HG03175 (cell line): ENCODE data around the gene RAB17.
A peak's percentile ranks its signal among the peaks of the same experiment; 100 is the strongest.

Source experiments
- ATAC-seq: cut with Tn5 transposase; IDR thresholded peaks from one replicate; pipeline ENCODE4 v1.9.1; 2021; ENCODE audit warnings: mild to moderate bottlenecking, moderate library complexity; ENCODE audit not compliant: unreplicated experiment

The RAB17 gene

DNA sequence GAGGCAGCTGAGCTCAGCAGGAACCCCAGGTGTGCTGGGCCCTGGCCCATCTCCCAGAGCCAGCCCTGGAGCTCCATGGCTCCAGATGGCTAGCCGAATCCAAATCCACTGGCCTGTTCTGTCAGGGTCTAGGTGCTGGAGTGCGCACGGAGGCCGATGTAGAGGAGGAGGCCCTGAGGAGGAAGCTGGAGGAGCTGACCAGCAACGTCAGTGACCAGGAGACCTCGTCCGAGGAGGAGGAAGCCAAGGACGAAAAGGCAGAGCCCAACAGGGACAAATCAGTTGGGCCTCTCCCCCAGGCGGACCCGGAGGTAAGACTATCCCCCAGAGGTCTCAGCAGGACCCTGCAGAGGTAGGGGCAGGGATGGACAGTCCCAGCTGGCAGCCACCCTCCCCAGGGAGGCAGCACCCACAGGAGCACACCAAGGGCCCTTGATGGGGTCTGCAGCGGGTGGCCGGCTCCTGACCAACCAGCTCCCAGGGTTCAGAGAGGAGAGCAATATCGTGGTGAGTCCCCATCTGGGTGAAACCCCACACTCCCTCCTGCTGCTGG is 50.2 kb downstream of the RAB17 start:
- no peak for ATAC-seq

DNA sequence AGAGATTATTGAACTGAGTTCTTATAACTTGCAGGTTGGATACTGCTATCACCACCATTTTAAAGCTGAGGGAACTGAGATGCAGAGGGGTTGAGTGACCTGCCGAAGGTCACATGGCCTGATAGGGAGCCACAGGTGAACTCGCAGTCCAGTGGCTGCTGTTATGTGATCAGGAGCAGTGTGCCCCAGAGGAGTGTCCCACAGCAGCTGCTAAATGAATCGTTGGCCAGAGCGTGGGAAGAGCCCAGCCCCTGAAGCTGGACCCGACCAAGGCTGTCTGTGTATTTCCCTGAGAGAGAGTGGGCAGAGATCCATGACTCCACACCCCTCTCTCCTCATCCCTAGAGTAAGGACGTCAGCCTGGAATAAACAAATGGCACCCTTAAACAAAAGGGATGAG is 50.9 kb downstream of the RAB17 start:
- ATAC-seq: no peak

DNA sequence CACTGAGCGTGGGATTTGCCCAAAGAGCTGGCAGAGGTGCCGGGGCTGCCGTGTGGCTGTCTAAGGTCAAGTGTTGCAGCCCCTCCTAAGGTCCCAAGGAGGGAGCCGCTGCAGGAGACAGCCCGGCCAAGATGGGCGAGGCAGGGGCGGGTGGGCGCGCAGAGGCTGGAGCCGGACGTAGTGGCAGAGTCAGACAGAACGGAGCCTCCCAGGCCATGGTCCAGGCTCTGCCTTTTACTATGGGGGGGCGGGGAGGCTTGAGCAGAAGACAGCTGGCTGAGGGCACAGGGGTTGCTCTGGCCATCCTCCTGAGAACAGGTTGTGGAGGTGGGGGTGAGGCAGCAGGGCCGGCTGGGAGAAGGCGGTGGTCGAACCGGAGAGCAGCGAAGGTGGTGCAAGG is 51.6 kb downstream of the RAB17 start:
- ATAC-seq: no peak

DNA sequence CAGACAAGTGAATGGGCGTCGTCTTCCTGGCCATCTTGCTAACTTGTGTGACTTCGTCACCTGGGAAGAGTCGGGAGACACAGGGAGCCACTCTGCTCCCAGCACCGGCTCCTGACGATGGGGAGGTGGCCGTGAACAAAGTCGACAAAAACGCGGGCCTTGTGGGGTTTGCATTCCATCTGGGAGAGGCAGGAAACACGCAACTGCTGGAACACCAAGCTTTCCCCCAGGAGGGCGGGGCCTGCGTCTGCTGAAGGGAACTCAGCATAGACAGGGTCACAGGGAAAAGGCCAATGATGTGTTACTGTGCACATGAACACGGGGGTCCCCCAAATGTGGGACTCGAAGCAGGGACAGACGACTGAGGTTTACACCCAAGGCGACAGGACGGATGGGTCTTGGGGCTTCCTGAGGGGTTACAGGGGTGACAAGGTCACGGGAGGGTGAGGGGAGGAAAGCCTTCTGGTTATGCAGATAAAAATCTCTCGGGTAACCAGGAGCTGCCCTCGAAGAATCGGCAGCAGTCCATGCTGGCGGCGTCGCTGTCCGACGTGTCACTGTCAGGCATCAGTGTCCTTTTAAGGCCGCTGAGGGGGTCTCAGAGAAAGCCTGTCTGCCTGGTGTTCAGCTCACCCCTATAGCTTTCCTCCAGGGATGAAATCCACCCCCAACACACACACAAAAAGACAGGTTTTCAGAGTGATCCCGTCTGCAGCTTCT is 52.4 kb downstream of the RAB17 start:
- no peak for ATAC-seq

DNA sequence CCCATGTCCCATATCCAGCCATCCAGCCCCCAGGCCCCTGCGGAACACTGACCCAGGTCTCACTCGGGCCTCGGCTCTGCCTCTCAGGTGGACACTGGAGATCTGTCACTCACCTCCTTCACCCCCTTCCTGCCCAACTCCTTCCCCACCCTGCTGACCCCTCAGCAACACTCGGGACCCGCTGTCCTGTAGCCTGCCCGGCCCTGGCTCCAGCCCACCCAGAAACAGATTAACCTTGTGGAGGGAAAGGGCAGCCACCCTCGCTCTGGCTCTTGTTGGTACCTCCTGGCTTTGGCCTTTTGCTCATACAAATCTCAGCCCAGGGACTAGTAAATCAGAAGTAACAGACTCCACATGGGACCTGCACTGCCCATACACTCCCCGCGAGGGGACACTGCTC is 53.9 kb downstream of the RAB17 start:
- no peak for ATAC-seq

DNA sequence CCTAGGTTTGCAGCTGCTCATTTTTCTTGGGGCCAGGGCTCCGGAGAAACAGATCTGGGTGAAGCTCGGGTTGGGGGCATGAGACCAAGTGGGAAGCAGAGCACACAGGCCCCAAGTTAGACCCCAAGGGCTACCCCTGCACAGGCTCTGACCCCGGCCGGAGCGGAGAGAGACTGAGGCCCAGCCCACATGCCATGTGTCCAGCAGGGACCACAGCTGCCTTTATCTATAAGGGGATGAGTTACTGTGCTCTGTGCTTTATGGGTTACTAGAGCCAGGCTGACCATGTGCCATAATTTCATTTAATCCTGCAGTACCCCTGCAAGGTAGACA is 54.5 kb downstream of the RAB17 start:
- ATAC-seq: no peak

DNA sequence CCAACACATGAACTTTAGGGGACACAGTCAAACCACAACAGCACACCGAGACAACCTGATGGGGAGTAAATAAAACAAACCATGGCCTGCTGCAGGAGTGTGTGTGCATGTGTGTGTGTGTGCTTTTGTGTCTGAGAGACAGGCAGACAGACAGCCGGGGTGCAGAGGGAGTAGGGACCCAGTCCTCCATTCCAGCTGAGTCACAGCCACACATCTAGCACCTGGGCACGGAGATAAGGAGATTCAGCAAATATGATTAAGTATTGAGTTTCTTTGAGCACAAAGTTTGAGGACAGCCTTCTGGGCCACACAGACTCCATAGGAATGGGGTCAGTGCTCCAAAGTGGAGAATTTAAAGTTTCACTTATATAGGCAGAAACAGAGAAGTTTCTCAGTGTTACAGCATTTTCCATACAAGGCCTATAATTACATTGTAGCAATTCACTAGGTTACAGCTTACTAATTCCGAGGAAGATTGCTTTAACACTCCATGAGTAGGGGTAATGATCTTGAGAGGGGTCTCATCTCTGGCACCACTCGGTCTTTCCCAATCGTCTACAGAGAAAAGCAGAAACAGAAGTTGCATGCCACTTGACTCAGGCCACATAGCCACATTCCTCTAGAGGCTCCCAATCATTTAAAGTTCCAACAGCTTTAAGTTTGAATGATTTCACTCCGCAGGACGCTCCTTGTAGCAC is 55.0 kb downstream of the RAB17 start:
- ATAC-seq: no peak

DNA sequence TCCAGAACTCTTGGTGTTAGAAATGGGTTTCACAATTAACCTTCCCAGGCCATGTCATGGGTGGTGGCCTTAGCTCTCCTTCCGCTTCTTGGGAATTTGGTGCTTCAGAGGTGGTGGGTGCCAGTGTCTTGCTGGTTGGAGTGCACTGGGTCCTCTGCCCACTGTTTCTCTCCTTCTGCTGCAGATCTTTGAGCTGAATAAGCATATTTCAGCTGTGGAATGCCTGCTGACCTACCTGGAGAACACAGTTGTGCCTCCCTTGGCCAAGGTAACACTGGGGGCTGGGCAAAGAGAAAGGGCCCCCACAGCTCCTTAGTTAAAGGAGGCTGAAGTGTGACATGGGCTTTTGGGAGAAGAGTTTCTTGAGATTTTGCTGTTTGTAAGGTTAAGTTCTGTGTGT is 56.2 kb downstream of the RAB17 start:
- no peak for ATAC-seq

DNA sequence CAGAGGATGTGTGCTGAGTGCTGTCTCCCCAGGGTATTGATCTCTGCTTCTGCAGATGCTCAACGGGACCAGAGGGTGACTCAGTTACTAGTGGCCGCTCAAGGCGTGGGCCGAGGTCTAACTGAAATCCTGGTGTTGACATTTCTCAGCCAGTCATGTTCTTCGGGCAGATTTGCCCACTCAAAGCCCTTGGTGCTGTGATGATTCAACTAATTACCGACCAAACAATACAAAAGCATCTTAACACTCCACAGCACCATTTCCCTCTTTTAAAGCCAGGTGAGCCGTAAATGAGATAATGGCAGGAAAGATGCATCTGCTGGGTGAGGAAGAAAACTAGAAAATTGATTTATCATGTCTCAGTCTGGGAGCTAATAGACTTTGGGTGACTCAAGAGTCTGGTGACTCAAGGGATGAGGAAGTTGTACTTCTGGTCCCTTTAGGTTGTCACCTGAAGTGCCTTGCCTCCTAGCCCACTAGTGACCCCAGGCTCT is 56.8 kb downstream of the RAB17 start:
- ATAC-seq: no peak

DNA sequence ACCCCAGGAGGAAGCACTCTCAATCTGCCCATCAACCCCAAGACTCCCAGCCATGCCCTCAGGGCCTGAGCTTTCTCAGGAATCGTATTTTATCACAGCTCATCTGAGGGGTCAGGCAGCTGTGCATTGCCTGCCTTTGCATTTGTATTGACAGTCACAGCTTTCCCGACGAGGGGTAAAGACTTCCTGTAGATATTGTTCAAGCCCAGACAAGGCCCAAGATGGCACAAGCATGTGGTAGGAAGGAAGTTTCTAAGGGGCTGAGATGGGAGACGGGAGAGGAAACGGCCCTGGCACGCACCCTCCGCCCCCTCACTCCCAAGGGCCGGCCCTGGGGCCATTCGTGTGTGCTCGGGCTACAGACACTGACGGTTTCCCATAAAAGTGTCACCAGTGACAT is 58.4 kb downstream of the RAB17 start:
- no peak for ATAC-seq

DNA sequence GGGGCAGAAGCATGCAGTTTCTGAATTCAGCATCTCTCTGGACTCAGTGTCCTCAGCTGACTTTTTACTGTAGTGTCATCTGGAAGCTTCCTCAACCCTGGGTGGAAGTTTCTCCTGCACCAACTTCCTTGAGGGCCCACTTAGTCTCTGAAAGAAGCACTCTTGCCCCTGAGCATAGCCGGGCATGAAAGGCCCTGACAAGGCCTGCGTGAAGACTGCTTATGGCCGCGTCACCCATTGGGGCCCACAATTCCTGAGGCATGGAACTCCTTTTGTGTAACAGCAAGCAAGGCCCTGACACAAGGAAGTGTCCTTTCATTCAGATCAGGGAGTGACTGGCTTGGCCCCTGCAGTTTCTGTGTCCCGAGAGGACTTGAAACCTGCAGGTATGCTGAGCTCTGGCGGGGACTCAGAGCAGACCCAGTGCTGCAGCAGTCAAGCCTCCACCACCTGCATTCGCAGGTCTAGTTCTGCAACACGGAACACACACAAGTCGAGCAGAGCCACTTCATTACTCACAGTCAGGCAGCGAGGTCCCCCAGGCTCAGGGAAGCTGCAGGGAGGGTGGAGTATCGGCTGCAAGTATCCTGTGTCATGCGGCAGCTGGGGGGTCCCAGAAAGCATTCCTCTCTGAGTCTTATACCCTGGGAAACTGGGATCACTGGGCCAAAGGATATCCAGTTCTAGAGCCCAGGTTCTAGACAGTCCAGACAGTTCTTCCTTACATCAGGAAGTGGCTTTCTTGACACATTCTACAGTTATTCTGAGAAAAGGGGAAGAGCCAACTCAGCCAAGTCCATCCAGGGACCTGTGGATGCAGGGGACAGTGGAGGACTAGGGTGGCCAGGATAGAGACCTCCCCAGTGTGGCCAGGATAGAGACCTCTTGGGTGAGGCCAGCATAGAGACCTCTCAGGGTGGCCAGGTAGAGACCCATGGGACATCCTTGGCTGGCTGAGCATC is 59.8 kb downstream of the RAB17 start:
- peak; percentile 47 for ATAC-seq

DNA sequence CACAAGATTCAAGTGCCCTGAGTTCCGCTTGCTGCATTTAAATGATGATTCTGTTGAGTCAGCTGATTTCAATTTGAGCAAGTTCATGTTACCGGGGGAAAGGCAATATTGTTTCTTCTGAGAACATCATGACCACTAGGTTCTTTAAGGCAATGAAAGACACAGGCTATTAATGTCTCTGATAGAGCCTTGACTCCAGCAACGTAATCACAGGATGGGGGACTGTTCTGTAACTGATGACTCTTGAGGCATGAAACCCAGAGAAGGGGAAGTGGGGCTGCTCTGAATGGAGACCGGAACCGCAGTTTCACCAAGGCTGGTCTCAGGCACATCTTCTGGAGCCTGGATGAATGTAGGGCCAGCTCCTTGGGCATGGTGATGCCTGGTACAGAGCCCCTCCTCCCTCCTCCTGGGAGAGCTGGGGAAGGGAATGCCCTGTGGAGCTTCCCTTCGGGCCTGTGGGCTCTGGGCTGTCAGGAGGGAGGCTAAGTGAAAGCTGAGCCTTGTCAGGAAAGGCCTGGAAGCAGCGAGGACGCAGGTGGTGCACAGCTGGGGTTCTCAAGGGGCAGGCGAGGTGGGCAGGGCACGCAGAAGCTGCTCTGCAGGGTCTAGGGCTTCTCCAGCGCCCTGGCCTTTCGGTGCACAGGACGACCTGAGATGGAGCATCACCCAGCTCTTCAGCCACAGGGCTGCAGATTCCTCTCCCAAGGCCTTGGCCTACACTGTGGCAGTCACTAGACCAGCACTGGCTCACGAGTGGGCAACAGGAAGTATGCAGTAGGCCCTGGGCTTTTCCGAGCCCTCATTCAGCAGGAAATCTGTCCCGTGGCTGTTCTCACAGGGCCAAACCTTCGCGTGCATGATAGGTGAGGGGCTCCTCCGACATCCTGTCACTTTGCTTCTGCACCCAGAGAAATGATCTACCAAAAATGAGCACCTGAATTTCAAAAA is 60.8 kb downstream of the RAB17 start:
- peak; percentile 96 for ATAC-seq

DNA sequence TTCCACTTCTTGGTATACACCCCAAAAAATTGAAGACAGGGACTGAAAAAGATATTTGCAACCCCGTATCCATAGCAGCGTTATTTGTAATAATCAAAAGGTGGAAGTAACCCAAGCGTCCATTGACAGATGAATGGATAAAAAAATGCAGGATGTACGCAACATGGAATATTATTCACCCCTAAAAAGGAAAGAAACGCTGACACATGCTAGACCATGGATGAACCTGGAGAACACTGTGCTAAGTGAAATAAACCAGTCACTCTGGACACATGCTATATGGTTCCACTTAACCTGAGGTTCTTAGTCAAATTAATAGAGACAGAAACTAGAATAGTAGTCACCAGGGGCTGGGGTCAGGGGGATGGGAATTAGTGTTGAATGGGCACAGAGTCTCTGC is 62.8 kb downstream of the RAB17 start:
- no peak for ATAC-seq

DNA sequence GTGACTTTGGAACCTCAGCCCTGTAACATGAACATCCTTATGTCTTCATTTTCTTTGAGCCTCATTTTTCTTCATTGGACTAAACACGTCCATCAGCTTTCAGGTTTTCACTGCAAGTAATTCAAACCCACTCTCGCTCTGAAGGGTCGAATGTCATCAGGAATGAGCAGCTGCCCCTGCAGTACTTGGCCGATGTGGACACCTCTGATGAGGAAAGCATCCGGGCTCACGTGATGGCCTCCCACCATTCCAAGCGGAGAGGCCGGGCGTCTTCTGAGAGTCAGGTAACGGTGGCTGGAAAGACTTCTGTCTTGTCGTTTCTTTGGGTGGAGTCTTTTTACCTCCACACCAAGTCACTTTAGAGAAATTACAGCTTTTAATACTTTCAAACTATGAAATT is 63.3 kb downstream of the RAB17 start:
- no peak for ATAC-seq

DNA sequence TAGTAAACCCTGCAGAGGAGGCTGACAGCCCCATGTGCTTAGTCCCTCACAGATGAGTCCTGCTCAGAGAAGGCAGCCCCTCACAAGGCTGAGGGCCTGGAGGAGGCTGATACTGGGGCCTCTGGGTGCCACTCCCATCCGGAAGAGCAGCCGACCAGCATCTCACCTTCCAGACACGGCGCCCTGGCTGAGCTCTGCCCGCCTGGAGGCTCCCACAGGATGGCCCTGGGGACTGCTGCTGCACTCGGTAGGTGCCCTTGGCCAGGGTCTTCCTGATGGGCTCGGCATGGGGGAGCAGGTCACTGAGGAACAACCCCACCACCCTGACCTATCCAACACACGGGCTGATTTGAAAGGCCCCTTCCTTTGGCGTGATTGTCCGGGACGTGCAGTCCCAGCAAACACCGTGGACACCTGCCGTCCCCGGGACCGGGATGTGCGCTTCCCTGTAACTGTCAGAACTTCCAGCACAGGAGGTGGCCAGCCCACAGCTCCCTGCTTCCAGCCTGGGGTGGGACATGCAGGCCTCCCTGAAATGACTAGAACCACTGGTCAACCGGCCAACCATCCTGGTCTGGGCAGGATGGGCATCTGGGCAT is 64.9 kb downstream of the RAB17 start:
- no peak for ATAC-seq

DNA sequence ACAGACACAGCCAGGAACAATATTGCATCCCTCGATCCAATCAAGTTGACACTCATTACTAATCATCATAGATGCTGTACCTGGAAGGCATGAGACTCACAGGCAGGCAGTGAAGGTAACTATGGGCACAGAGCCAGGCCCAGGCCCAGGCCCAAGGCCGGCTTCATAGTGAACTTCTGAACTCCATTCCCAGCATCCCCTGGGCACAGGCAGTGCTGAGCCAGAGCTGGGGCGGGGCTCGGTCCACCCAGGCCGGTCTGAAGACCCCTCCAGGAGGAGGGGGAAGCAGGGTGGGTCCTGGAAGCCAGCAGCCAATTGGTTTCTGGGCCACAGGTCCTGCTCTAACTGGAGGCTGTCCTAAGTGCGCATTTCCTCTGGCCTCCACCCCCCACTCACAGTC is 65.9 kb downstream of the RAB17 start:
- ATAC-seq: no peak
